Ishikawa (cell line): ENCODE results near the gene CCDC110.

Source experiments
- CEBPB ChIP-seq: IDR thresholded peaks from 2 replicates; pipeline ENCODE4 v1.6.1; 2012
- EGR1 ChIP-seq: IDR thresholded peaks from 2 replicates; pipeline ENCODE4 v1.6.1; 2012
- EP300 ChIP-seq: IDR thresholded peaks from 2 replicates; pipeline ENCODE4 v1.6.1; 2012; ENCODE audit warnings: borderline replicate concordance
- RAD21 ChIP-seq: IDR thresholded peaks from 2 replicates; pipeline ENCODE4 v1.6.1; 2012; ENCODE audit warnings: low read depth
- TAF1 ChIP-seq: IDR thresholded peaks from 2 replicates; pipeline ENCODE4 v1.6.1; 2012; ENCODE audit warnings: low read depth, mild to moderate bottlenecking
- TCF12 ChIP-seq: IDR thresholded peaks from 2 replicates; pipeline ENCODE4 v1.6.1; 2012; ENCODE audit warnings: low read depth
- TEAD4 ChIP-seq: IDR thresholded peaks from 2 replicates; pipeline ENCODE4 v1.6.1; 2012
- YY1 ChIP-seq: IDR thresholded peaks from 2 replicates; pipeline ENCODE4 v1.6.1; 2012; ENCODE audit warnings: low read depth
- TF ChIP-seq, protein P1 (sequence below): IDR thresholded peaks from 2 replicates; pipeline ENCODE4 v1.6.1; 2012; ENCODE audit warnings: low read depth, mild to moderate bottlenecking
- TF ChIP-seq, protein P2 (sequence below): IDR thresholded peaks from 2 replicates; pipeline ENCODE4 v1.6.1; 2012
- TF ChIP-seq, protein P3 (sequence below): IDR thresholded peaks from 2 replicates; pipeline ENCODE4 v1.6.1; 2012

DNA sequence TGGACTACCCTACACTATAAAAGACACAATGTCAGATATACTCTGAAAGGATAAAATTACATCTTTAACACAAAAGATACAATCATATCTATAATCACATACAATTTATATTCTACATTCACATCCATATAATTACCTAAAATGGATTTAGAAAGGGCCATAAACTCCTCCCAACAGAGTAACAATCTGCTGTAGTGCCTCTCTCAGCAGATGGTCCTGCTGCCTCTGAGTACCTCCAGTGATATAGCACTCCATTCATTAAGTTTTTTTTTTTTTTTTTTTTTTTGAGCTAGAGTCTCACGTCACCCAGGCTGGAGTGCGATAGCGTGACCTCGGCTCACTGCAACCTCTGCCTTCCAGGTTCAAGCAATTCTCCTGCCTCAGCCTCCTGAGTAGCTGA, 67.5 kb downstream of the CCDC110 start:
- TF ChIP-seq RAD21 (no peak), TAF1 (no peak), TCF12 (no peak), YY1 (no peak), CEBPB (no peak), EGR1 (no peak), EP300 (no peak), TEAD4 (no peak)
- TF ChIP-seq, protein P1, sequence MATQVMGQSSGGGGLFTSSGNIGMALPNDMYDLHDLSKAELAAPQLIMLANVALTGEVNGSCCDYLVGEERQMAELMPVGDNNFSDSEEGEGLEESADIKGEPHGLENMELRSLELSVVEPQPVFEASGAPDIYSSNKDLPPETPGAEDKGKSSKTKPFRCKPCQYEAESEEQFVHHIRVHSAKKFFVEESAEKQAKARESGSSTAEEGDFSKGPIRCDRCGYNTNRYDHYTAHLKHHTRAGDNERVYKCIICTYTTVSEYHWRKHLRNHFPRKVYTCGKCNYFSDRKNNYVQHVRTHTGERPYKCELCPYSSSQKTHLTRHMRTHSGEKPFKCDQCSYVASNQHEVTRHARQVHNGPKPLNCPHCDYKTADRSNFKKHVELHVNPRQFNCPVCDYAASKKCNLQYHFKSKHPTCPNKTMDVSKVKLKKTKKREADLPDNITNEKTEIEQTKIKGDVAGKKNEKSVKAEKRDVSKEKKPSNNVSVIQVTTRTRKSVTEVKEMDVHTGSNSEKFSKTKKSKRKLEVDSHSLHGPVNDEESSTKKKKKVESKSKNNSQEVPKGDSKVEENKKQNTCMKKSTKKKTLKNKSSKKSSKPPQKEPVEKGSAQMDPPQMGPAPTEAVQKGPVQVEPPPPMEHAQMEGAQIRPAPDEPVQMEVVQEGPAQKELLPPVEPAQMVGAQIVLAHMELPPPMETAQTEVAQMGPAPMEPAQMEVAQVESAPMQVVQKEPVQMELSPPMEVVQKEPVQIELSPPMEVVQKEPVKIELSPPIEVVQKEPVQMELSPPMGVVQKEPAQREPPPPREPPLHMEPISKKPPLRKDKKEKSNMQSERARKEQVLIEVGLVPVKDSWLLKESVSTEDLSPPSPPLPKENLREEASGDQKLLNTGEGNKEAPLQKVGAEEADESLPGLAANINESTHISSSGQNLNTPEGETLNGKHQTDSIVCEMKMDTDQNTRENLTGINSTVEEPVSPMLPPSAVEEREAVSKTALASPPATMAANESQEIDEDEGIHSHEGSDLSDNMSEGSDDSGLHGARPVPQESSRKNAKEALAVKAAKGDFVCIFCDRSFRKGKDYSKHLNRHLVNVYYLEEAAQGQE: no peak
- TF ChIP-seq, protein P2, sequence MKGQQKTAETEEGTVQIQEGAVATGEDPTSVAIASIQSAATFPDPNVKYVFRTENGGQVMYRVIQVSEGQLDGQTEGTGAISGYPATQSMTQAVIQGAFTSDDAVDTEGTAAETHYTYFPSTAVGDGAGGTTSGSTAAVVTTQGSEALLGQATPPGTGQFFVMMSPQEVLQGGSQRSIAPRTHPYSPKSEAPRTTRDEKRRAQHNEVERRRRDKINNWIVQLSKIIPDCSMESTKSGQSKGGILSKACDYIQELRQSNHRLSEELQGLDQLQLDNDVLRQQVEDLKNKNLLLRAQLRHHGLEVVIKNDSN: no peak
- TF ChIP-seq, protein P3, sequence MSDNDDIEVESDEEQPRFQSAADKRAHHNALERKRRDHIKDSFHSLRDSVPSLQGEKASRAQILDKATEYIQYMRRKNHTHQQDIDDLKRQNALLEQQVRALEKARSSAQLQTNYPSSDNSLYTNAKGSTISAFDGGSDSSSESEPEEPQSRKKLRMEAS: no peak
